Middle frontal gyrus (tissue), 1 donor: ENCODE measurements around the gene CDC42EP1.
"Not testable (repeated sequence)": the region's sequence is repeated elsewhere in the genome, so short reads cannot be mapped to it uniquely, and the experiment has no call there.

Source experiments
- DNase-seq: peaks from one replicate; pipeline ENCODE4 v3.0.0-alpha.2; 2015; ENCODE audit warnings: low spot score; ENCODE audit errors: extremely low spot score

The CDC42EP1 gene

DNA sequence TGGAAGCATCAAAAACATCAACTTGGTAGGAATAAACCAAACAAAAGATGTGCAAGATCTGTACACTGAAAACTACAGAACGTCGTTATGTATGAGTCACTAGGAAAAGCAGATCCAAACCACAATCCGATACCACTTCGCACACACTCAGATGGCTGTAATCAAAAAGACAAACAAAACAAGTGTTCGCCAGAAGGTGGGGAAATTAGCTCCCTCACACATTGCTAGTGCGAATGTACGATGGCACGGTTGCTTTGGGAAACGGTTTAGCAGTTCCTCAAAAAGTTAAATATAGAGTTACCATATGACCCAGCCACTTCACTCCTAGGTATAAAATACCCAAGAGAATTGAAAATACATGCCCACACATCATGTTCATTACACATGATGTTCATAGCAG is 26.3 kb upstream of the CDC42EP1 start:
- DNase-seq: no peak

DNA sequence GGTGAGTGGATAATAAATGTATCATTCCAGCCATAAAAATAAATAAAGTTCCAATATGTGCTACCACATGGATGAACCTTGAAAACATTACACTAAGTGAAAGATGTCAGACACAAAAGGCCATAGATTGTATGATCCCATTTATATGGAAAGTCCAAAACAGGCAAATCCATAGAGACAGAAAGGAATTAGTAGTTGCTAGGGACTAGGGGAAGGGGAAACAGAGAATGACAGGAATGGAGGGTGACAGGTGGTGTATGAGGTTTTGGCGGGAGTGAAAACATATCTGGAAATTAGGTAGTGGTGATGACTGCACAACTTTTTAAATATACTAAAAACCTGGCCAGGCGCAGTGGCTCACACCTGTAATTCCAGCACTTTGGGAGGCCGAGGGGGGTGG is 25.8 kb upstream of the CDC42EP1 start:
- no peak for DNase-seq

DNA sequence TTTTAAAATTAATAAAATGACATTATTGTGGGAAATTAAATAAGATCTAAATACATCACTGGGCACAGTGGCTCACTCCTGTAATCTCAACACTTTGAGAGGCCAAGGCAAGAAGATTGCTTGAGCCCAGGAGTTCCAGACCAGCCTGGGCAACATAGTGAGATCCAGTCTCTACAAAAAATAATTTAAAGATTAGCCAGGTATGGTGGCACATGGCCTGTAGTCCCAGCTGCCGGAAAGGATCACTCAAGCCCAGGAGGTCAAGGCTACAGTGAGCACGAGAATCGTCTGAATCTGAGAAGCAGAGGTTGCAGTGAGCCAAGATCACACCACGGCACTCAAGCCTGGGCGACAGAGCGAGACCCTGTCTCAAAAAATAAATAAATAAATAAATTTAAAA is 25.1 kb upstream of the CDC42EP1 start:
- no peak for DNase-seq

DNA sequence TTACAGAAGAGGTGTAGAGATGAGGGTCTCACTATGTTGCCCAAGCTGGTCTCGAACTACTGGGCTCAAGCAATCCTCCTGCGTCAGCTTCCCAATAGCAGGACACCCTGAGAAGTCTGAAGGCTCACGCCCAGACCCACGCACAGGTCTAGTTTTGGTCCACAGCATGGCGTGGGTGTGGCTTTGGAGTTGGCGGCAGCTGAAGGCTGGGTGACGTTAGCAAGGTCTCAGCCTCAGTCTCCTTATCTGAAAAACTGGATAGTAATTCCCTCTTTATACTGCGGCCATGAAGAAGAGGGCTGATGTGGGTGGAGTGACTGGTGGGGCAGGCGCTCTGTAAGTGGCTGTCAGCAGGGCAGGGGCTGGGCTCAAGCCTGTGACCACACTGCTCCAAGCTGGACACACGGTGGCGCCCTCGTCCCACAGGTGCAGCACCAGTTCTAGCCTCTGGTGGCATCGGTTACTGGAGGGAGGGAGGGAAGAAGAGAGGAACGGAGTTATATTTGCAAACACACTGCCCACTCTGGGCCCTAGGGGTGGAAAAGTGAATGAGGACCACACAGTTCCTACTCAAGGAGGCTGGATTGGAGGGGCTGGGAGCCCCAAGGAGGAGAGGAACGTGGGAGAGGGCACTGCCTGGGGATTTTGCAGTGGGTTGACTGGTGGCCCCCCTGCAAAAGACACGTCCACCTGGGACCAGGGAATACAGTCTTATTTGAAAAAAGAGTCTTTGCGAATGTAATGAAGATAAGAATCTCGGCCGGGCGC is 21.5 kb upstream of the CDC42EP1 start:
- peak; percentile 81 for DNase-seq

DNA sequence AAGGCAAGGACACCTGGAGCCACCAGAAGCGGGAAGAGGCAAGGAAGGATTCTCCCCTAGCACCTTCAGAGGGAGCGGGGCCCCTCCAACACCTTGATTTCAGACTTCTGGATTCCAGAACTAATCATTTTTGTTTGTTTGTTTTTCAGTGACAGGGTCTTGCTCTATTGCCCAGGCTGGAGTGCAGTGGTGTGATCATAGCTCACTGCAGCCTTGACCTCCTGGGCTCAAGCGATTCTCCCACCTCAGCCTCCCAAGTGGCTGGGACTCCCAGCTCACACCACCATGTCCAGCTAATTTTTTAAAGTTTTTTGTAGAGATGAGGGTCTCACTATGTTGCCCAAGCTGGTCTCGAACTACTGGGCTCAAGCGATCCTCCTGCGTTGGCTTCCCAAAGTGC is 20.5 kb upstream of the CDC42EP1 start:
- not testable (repeated sequence) for DNase-seq

DNA sequence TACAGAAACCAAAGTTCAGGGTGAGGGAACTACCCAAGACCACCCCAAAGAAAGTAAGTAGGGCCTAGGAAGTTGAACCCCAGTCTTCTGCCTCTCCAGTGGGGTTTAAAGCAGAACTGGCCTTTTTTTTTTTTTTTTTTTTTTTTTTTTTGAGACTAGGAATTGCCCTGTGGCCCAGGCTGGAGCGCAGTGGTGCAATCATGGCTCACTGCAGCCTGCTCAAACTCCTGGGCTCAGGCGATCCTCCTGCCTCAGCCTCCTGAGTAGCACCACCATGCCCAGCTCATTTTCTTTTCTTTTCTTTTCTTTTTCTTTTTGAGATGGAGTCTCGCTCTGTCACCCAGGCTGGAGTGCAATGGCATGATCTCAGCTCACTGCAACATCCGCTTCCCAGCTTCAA is 17.9 kb upstream of the CDC42EP1 start:
- DNase-seq: not testable (repeated sequence)

DNA sequence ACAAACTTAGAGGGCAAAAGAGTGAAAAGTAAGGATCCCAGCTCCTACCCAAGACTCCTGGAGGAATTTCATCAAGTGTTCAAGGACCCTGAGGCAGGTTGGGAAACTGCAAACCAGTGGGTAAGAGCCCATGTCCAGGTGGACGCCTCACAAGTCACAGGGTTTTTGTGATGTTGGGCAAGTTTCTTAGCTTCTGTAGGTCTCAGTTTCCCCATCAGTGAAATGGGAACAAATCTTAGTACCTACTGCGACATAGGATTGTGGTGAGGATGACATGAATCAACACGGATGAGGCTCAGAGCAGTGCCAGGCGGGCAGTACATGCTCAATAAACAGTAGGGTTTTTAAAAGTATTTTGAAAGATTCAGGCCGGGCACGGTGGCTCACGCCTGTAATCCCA is 17.3 kb upstream of the CDC42EP1 start:
- DNase-seq: no peak

DNA sequence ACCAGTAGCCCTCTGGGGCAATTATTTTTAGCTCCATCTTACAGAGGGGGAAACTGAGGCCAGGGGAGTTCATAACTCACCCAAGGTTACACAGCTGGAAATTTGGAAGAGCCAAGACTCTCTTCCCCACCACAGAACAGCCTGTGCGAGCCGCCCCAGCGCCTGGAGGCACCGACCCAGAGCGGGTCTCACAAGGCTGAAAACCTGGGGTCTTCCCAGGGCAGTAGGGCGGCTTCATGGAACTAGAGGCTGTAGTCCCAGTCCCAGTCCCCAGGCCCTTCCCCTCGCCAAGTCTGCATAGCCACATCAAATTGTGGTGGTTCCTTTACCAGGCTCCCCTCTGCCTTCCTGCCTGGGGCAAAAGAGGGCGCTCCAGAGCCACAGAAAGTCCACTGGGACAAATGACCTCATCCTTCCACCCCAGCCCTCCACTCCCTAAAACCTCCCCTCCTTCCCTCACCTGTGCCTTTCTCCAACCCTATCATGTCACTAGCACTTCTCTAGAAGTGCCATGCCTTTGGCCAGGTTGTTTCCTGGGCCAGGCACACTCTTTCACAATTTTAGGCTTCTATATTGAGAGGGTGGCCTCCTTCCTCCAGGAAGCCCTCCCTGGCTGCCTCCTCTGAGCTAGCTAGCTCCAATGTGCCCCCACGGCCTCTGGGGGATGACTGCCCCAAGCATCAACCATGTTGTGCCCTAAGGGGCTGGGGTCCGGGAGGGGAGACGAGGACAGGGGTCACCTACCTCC is 15.2 kb upstream of the CDC42EP1 start:
- DNase-seq: no peak

DNA sequence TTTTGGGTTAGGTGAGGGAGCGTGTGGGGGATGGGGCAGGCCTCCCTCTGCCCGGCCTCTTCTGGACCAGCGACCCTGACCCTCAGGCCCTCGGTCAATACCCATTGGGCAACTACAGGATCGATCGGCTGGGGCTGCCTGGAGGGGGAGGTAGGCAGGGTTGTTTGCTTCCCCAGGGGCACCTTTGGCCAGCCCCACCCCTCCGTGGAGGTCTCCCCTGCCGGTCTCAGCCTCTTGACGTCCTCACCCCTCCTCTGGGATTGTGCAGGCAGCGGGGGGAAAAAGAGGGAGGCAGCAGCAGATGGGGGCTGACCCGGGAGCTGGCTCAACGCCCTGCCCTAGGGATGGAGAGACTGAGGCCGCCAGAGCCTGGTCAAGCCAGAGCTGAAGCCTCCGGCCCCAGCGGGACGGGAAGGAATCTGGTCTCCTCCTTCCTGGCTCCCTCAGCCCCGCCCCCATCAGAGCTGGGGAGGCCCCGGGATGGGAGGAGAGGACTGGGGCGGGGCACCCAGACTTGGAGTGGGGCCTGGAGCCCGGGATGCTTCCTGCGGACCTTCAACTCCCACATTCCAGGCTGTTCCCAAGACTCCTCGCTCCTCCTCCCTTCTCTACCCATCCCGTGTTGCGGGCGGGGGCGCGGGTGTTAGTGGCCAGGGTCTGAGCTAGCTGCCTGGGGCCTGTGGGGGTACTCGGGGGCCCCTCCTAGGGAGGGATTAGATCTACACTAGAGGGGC is 14.4 kb upstream of the CDC42EP1 start:
- no peak for DNase-seq

DNA sequence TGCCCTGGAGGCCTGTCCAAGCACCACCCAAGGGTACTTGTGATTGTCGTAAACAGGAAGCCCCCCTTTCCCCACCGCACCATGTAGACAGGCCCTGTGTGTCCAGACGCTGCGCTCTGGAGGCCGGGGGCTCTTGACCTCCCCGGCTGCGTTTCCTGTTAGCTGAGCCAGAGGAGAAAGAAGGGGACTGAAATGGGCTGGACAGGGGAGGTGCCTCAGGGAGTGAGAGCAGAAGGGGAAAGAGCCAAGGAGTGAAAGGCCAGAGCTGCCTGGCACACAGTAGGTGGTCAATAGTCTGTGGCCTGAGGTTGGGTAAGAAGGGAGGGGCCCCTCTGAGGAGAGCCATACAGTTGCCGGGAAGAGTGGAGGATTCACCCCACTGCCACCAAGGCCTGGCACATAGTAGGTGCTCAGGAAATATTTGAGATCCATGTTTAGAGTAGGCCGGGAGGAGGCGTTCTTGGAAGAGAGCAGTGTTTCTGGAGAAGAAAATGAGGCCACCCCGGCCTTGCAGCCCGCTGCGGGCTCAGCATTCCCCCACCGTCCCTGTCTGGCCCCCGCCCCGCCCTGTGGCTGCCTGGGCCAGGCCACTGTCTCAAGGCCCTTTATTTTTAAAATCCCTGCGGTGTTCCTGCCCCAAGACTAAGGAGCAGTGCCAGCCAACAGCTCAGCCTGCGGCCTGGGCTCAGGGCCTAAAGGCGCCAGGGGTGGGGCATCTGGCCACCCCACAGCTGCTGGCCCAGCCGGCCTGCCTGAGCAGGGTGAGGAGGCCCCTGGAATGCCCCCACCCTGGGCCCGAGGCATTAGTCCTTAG is 13.6 kb upstream of the CDC42EP1 start:
- DNase-seq: no peak

DNA sequence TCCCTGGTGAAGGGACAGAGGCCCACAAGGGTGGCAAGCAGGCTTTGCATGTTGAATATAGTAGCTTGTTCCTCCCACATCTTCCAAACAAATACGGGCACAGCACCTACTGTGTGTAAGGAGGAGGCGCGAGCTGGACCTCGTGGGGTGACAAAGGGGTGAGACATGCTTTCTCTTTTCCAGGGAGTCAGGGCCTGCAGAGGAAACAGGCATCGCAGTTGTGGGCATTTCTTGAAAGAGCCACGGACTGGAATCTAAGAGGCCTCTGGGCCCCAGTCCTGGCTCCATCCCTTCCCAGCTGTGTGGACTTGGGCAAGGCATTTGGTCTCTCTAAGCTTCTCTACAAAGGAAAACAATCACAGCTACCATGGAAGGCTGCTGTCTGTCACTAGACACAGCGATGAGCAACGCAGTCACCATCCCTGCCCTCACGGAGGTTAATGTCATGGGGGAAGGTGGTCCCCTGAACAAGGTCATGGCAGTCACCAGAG is 13.0 kb upstream of the CDC42EP1 start:
- no peak for DNase-seq

DNA sequence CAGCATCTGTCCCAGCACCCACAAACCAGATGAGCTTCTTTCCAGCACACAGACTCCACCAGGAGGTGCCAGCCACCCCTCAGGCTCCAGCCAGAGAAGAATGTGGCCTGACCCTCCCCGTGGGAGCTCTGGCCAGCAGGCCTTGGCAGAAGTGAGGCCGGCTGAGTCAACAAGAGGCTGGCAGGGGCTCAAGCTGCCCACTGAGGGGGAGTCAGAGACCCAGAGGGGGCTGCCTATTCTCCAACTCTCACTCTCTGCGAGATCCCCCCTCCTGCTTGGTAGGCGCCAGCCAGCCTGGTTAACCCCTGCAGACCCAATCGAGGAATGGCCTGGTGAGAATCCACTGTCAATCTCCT is 10.6 kb upstream of the CDC42EP1 start:
- no peak for DNase-seq

DNA sequence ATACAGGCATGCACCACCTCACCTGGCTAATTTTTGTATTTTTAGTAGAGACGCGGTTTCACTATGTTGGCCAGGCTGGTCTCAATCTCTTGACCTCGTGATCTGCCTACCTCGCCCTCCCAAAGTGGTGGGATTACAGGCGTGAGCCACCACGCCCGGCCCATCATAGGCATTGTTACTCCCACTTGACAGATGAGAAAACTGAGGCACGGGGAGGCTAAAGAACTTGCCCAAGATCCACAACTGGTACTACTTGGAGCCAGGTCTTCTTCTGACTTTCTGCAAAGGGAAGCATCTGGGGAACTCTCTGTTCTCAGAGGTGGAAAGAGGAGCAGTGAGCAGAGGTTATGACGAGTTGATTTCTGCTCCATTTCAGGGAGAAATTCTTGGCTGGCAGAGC is 9.4 kb upstream of the CDC42EP1 start:
- DNase-seq: not testable (repeated sequence)

DNA sequence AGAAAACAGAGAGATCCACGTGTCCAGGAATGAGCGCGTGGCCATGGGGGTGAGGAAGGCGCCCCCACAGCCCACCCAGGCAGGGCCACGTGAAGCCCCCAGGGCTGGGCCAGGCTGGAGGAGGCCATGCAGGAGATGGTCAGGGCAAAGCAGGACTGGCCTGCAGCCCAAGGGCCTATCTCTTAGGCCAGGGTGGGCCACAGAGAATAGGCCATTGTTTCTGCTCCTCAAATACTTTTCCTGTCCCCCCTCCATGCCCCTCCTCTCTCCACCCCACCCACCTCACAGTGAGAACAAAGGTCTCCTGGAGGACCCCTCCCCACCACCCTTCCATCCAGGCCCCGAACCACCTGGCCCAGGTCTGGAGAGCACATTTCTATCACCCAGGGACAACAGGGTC is 8.3 kb upstream of the CDC42EP1 start:
- no peak for DNase-seq

DNA sequence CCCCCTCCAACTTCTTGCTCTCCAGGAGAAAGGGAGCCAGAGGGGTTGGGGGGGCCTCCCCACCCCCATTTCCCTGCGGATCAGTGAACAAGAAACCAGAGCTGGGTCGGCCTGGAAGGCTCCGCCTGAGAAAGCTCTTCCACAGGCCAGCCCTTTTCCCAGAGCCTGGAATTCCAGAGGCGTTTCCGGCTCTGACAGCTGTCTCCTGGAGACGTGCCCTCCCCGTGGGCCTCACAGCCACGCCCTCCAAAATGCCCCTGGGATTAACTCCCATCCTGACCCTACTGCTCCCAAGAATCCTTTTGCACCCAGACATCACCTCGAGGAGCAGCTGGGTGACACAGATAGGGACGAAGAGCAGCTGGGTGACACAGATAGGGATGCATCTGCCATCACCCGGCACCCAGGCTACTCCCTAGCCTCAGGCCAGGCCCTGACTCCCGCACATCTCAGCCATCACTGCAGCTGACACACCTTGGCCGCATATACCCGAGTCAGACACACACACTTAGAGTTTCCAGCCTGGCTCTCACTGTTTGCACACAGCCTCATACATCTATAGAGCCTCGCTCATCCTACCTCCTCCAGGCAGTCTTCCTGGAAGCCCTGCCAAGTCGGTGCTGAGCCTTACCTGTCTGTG is 7.6 kb upstream of the CDC42EP1 start:
- DNase-seq: no peak

DNA sequence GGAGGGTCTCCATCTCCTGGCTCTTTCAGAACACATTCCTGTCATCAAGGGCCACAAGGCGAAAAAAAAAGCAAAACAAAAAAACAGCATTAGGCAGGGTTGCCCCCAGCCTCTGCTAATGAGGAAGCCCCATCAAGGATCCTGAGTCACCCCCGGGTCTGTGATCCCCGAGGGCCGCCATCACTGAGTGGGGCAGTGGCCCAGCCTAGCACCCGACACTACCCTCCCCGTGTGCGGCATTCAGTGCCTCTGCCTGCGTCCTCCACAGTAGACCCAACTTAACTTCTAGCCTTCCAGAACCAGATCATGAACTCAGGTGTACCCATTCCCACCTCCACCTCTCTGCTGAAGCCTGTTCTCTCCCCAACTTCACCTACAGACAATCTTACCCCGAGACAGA is 6.6 kb upstream of the CDC42EP1 start:
- DNase-seq: no peak

DNA sequence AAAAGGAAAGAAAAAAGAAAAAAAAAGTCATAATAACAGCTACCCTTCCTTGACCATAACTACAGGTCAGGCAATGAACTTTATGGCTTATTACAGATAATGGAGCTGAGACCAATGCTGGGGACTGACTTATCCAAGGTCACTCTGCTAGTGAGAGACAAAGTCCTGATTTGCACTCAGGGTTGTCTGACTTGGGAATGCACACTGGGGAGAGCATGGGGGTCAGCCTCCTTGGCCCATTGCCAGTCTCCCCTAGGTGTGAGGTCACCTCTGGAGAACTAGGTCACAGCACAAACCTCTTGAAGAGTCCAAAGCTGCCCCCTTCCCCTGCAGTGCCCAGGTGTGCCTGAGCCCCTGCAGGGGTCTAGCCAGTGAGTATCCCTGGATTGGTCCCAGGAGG is 5.3 kb upstream of the CDC42EP1 start:
- no peak for DNase-seq

DNA sequence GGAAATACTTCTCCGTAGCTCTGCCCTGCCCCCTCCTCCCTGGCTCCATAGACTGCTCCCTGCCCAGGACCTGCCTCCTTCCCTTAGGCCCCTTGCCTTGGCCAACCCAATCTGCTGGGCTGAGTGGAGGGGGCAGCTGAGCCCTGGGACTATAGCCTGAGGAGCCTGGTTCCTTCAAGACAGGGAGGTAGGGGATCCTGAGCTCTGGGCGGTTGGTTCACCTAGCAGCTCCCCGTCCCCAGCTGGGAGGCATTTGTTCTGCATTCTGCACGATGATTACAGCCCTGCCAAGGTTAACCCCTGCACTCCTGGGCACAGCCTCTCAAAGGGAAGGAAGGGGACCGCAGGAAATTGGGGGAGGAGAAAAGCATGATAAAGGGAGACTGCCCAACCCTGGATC is 3.6 kb upstream of the CDC42EP1 start:
- DNase-seq: no peak

DNA sequence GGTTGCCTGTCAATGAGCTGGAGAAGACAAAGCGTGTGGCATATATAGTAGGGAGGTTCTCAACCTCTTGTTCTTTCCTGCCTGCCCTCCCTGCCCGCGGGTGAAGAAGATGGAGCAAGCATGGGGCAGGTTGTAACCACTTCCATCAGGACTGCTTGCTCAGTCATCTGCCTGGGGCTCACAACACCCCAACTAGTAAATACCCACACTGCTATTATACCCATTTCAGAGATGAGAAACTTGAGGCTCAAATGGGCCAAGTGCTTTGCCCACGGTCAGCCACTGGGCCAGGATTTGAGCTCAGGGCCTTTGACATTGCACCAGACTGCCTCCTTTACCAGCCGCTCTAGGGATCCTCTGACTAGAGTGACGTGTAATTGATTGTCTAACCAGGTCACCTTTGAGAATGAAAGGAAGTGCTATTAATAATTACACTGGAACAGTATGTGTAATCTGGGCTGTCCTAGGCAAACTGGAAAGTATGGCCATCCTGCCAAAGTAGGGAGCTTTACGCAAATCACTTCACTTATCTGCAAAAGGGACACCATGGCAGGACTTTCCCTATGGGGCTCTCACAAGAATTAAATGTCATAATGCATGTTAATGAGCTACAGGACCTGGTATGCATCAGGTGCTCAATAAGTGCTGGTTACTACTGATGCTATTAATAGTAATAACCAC is 2.8 kb upstream of the CDC42EP1 start:
- no peak for DNase-seq

DNA sequence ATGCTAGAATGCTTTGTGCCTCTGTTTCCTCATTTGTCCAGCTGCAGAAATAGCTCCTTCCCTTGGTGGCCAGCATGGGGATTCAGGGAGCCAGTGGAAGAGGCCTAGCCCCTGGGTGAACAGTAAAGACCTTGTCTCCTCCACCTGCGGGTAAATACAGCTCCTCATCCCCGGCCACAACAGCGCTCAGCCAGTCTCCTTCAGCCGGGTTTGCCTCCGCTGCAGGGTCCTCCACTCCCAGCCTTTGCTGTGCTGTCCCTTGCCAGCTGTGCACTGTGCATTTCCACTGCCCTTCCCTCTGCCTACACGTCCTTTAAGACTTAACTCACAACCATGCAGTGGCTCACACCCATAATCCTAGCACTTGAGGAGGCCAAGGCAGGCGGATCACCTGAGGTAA is 1.5 kb upstream of the CDC42EP1 start:
- DNase-seq: no peak
